Skin epidermis (tissue), 12 donors: ENCODE data around the gene PAFAH1B2.
A peak's percentile ranks its signal among the peaks of the same experiment; 100 is the strongest.
"Not testable (repeated sequence)": the region's sequence is repeated elsewhere in the genome, so short reads cannot be mapped to it uniquely, and the experiment has no call there.

Experiments
- H3K27ac ChIP-seq, 21 experiments: fragments of 200-600 bp; sonication (generic) in 11 of 21; one replicate each; pipeline ENCODE4 v1.5.0; 2020; ENCODE audit warnings: mild to moderate bottlenecking in 3 of 21, inconsistent platforms in 2 of 21, moderate library complexity in 2 of 21
- H3K4me3 ChIP-seq, 7 experiments: fragments of 200-600 bp; sonication (generic) in 2 of 7; one replicate each; pipeline ENCODE4 v1.5.0; 2020; ENCODE audit warnings: inconsistent platforms in 2 of 7, mild to moderate bottlenecking in 2 of 7, moderate library complexity in 1 of 7

Gene PAFAH1B2

DNA sequence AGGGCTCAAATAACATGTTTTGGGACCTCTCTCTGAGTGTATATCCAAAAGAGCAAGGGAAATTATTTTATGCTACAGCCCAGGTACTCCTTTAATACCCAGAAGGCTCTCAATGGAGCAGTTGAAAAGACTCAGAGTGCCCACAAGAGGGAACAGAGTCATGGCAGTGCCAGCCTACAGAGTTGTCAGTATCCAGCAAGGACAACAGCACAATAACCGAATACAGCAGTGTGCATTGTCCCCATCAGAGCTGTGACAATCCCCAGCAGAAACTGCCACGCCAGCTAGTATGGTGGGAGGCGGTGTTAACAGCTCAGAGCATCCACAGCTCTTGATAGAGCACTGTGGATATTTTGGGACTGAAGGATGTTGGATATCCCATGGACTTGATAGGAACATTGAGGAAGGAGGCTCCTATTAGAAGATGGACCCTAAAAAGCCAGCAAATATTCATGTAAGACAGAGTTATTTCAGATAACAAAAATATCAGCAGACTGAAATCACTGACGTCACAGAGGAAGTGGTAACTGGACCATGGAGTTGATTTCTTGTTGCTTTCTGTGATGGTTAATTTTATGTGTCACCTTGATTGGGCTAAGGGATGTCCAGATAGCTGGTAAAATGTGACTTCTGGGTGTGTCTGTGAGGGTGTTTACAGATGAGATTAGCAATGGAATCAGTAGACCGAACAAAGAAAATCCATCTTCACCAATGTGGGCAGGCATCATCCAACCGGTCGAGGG, 17.7 kb upstream of the PAFAH1B2 start:
- Histone ChIP-seq H3K27ac (no peak overlapping the region), H3K4me3 (no peak overlapping the region)

DNA sequence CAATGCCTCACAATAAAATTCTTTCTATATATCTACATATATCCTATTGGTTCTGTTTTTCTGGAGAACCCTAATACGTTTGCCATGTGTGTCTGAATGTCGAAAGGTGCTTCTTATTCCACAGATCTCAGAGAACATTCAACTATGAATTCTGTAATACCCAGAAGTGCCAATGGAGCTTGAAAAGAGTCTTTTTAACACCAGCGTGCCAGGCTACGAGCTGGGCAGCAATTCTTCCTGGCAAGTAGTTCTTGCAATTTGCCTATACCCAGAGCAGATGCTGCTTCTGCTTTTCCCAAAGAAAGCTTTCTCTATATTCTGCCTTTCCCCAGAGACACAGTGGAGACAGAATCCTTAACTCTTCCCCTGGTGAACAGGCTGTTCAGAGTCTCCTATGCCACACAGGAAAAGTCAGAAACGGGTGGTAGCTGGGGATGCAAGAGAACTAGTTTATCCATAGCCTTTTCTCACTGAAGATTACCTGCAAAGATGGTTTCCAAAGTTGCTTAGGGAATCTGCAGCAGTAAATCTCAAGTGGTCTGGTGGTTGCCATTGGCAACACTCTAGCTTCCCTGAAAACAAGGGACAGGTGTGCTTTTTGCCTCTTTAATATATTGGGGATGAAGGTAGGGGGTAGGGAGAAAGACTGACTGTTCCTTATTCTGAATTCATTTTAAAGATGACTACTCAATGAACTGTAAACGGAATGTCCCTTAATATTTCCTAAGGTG, 16.8 kb upstream of the PAFAH1B2 start:
- Histone ChIP-seq H3K27ac (no peak overlapping the region), H3K4me3 (no peak overlapping the region)

DNA sequence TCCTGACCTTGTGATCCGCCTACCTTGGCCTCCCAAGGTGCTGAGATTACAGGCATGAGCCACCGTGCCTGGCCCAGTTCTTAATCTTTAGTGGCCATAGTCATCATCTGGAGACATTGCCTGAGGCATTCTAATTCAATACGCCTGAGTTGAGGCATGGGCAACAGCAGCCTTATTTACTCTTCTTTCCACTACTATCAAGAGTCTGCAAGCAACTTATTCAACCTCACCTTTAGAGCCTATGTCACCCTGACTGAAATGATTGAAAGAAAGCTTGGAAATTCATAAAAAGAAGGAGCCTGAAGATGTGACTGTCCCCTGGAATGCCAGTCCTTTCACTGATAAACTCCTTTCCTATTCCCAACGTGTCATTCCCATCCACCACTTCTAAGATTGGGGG, 15.8 kb upstream of the PAFAH1B2 start:
- no peak overlapping the region for H3K4me3 ChIP-seq
- no peak overlapping the region for H3K27ac ChIP-seq

GRCh38 chr11:117130396-117130795, 13.7 kb upstream of the PAFAH1B2 start:
- not testable (repeated sequence) for H3K27ac ChIP-seq, H3K4me3 ChIP-seq

DNA sequence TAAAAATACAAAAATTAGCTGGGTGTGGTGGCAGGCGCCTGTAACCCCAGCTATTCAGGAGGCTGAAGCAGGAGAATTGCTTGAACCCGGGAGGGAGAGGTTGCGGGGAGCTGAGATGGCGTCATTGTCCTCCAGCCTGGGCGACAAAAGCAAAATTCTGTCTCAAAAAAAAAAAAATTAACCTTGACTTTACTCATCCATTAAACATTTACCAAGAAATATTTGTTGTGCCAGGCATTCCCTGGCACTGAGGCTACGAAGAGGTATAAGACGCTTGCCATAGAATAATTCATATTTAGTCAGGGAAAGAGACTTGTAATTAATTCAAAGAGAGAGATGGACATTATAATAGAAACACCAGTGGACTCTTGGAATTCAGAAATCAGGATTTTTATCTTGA, 13.2 kb upstream of the PAFAH1B2 start:
- H3K27ac ChIP-seq: no peak overlapping the region
- H3K4me3 ChIP-seq: no peak overlapping the region

DNA sequence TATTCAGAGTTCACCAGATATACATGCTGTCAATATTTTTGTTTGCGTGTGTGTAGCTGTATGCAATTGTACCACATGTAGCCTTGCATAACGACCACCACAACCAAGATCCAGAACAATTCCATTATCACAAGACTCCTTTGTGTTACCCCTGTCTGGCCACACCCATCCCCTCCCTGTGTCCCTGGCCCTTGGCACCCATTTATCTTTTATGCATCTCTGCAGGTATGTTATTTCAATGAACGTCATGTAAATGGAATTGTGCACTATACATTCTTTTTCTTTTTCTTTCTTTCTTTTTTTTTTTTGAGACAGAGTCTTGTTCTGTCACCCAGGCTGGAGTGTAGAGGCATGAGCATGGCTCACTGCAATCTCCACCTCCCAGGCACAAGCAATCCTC, 9.7 kb upstream of the PAFAH1B2 start:
- Histone ChIP-seq H3K27ac (no peak overlapping the region), H3K4me3 (no peak overlapping the region)

DNA sequence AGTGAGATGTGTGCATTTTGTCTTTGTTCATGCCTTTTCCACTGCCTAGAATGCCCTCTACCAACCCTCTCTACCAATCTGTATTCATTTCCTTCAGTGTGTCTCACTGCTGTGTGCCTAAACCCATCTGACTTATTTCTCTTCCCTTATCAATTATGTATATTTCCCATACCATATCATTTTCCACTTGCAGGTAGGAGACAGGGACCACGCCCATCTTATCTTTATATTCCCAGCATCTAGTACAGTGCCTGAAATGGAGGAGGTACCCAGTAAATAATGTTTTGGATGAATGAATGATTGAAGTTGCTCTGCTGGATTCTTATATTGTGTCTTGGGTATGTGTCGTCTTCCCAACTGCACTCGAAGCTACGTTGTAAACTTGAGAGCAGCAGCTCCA, 9.1 kb upstream of the PAFAH1B2 start:
- not testable (repeated sequence) for H3K4me3 ChIP-seq, H3K27ac ChIP-seq

DNA sequence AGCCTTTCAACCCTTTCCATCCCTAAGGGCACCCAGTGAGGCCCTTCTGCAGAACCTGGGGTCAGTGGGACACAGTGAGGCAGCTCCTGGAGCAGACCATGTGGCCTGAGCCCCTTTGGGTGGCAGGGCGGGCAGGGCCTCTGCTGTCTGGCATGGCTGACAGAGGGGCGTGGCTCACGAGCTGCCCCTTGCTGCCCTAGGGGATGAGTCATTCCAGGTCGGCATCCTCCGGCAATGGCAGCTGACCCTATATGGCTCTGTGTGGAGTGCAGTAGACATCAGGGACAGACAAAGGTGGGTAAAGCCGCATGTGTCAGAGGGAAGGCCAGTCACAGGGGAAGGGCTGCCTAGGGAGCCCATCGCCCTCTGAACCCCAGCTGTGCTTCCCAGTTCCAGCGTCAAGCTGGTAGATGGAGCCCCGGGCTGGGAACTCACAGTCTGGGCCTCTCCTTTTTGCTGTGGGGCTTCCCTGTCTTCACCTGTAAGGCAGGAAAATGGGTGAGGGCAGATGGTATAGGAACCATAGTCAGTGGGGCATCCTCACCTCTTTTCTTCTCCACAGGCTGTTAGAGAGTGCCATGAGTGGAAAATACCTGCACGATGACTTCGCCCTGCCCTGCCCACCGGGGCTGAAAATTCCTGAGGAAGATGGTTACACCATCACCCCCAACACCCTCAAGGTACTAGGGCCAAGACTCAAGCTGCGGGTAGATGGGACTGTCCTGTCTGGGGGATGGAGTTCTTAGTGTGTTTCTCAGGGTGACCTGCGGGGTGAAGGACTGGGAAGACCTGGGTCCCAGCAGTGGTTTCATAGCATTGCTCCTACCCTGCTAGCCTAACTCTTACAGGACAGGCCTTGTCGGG, 6.6 kb upstream of the PAFAH1B2 start:
- H3K4me3 ChIP-seq, H3K27ac ChIP-seq: not testable (repeated sequence)

DNA sequence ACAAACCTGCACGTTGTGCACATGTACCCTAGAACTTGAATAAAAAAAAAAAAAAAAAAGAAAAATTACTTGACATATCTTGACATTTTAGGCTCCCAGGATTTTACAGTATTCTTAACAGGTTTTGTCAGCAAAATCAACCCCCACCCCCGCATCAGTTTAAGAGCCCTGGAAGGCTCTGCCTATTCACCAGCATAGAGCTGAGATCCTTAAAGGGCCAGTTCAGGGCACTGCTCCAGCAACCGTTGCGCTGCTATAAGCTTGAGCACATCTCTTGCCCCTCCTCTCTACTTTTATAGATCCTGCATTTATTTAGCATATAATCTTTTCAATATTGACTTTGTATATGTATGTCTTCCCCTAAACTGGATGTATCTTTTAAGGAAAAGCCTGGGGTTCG, 697 bp upstream of the PAFAH1B2 start:
- peak overlapping the region; percentile 73 to 97 (median 92) for H3K4me3 ChIP-seq

GRCh38 chr11:117144477-117145392, 648 bp downstream of the PAFAH1B2 start:
- Histone ChIP-seq H3K4me3 (peak overlapping the region; percentile 73 to 97 (median 92)), H3K27ac (peak overlapping the region; percentile 73 to 94 (median 90))

More for the DNA sequence above, 697 bp upstream of the PAFAH1B2 start:
- peak overlapping the region in 20 of 21 experiments; percentile 57 to 94 (median 90) for H3K27ac ChIP-seq

DNA sequence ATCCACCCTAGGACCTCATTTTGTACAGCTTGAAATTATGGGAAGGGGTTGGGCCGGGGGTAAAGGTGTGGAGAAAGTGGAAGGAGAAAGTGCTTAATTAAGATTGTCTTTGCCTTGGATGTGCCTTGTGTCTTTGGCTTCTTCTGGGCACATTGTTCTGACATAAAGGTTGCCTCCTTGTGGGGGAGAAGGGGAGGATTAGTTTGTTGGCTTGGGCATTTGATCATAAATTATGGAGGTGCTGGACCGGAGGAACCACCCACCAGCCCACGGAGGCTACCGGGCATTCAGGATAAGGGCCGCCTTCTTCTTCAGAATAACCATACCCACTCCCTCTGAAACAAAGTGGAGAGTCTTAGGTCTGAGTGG, 1.3 kb downstream of the PAFAH1B2 start:
- Histone ChIP-seq H3K4me3 (peak overlapping the region; percentile 73 to 97 (median 92)), H3K27ac (peak overlapping the region in 20 of 21 experiments; percentile 77 to 94 (median 90))

- Histone ChIP-seq H3K27ac (peak overlapping the region in 1 of 21 experiments; percentile 94), H3K4me3 (no peak overlapping the region)
These were observed 2.4 kb downstream of the PAFAH1B2 start for GRCh38 chr11:117146521-117146920.

DNA sequence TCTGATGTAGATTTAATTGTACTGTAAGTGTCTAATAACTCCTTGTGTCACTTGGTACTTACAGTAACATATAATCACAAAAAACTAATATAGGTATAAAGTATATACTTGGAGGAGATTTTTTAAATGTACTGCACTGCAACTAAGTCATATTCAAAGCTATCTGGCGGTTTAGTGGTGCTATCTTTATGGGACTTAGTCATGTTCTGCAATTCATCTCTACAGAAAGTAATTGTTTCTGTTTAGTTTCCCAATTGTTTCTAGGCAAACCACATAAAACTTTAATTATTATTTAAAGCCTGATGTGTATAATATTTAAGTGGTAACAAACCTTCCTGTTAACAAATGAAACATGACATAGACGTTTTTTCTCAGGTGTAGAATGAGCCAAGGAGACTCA, 8.0 kb downstream of the PAFAH1B2 start:
- Histone ChIP-seq H3K27ac (no peak overlapping the region), H3K4me3 (no peak overlapping the region)

DNA sequence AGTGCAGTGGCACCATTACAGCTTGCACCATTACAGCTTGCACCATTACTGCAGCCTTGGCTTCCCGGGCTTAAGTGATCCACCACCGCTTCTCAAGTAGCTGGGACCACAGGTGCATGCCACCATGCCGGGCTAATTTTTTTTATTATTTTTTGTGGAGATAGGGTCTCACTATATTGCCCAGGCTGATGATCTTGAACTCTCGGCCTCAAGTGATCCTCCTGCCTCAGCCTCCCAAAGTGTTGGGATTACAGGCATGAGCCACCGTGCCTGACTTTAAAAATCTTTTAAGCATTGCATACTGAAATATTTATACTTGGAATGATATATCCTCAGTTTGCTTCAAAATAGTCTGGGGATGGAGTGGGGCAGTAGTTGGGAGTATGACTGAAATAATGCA, 10.4 kb downstream of the PAFAH1B2 start:
- Histone ChIP-seq H3K27ac (no peak overlapping the region), H3K4me3 (no peak overlapping the region)

DNA sequence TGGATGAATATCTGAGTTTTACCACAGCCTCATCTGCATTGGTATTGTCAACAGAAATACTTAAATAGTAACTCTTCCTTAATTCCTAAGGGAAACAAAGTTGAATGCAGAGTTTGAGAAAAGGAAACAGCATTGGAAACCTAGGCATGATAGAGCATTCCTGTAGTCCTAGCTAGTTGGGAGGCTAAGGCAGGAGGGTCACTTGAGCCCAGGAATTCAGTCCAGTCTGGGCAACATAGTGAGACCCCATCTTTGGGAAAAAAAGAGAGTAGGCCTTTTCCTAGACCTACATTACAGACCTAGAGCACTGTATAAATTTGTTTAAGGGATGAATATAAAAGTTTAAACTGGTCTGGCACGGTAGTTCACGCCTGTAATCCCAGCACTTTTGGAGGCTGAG, 13.4 kb downstream of the PAFAH1B2 start:
- Histone ChIP-seq H3K4me3 (no peak overlapping the region), H3K27ac (no peak overlapping the region)

GRCh38 chr11:117159892-117160291, 15.8 kb downstream of the PAFAH1B2 start:
- no peak overlapping the region for H3K4me3 ChIP-seq
- no peak overlapping the region for H3K27ac ChIP-seq

GRCh38 chr11:117160826-117161225, 16.7 kb downstream of the PAFAH1B2 start:
- no peak overlapping the region for H3K27ac ChIP-seq

DNA sequence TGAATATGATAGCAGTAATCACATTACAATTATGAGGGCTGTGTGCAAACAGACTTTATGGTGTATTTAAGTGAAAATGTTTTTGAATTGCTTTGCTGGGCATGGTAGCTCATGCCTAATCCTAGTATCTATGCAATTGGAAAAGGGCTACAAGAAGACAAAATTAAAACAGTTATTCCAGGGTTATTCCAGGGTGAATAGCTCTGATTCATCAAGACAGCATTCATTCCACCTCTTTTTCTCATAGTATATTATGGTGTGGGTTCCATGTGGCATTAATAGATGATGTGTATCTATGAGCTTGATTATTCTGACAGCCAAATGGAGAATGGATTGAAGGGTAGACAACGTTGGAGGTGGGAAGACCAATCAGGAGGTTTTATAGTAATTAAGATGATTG, 22.4 kb downstream of the PAFAH1B2 start:
- Histone ChIP-seq H3K27ac (no peak overlapping the region), H3K4me3 (no peak overlapping the region)

More at GRCh38 chr11:117160826-117161225, 16.7 kb downstream of the PAFAH1B2 start:
- H3K4me3 ChIP-seq: no peak overlapping the region

DNA sequence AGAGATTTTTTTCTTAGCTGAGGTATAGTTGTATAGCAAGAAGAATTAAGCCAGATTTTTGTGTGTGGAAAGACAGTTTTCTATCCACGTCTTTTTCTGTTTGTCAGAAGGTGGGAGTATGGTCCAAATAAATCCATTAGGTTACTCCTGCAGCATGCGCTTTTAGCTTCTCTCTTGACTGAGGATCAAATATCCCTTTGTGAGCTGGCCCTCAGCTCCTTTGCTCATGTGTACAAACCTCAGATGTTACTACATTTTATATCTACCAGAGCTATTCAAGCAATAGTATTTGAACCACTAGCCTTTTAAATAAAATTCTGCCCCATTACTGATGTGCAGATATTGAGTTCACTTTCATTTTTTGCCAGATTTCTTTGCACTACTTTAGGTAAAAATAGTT, 25.6 kb downstream of the PAFAH1B2 start:
- H3K27ac ChIP-seq: no peak overlapping the region
- H3K4me3 ChIP-seq: no peak overlapping the region
